Natural killer cell (primary cell): ENCODE results near the gene SPATA32. TPM values are rescaled to one million over a fixed set of nuclear protein-coding genes. Genes with fewer than 3 reads are reported as not detected.
"Not testable (repeated sequence)": the region's sequence is repeated elsewhere in the genome, so short reads cannot be mapped to it uniquely, and the experiment has no call there.

Source experiments
- ATAC-seq, 3 donors: fragments of 150-1000 bp in 2 of 3; fragments of 200-7000 bp in 1 of 3; cut with Tn5 transposase; 1 replicate in 1 of 3; 2 replicates in 2 of 3; pipeline ENCODE4 v1.10.0; 2021; ENCODE audit warnings: mild to moderate bottlenecking in 2 of 3, moderate library complexity in 2 of 3
- DNase-seq, 2 donors: peaks; one replicate each; pipeline versions ENCODE4 v3.0.0 to v3.0.0-alpha.2; 2013 to 2021; ENCODE audit warnings: mixed read lengths in 1 of 2
- H3K27ac ChIP-seq: one replicate; pipeline ENCODE4 v1.5.1; 2013; ENCODE audit warnings: mild to moderate bottlenecking, low read length
- H3K27me3 ChIP-seq: one replicate; pipeline ENCODE4 v1.6.1; 2013; ENCODE audit warnings: low read length; ENCODE audit not compliant: control insufficient read depth, insufficient read depth
- H3K36me3 ChIP-seq: one replicate; pipeline ENCODE4 v1.6.1; 2013; ENCODE audit warnings: low read length; ENCODE audit not compliant: control insufficient read depth, insufficient read depth
- H3K4me1 ChIP-seq: one replicate; pipeline ENCODE4 v1.6.1; 2013; ENCODE audit warnings: low read length; ENCODE audit not compliant: control insufficient read depth, insufficient read depth
- H3K4me3 ChIP-seq: one replicate; pipeline ENCODE4 v1.5.1; 2013; ENCODE audit warnings: low read length
- H3K9me3 ChIP-seq: one replicate; pipeline ENCODE4 v1.6.1; 2013; ENCODE audit warnings: low read length; ENCODE audit not compliant: control insufficient read depth, insufficient read depth
- H3K27ac Mint-ChIP-seq, 2 donors: one replicate each; pipeline ENCODE4 v1.8.0; 2022; ENCODE audit warnings: mild to moderate bottlenecking in 2 of 2, mixed read lengths in 2 of 2, moderate library complexity in 1 of 2
- H3K27me3 Mint-ChIP-seq, 2 donors: one replicate each; pipeline ENCODE4 v1.8.0; 2022; ENCODE audit warnings: low read depth in 2 of 2, mixed read lengths in 2 of 2
- H3K36me3 Mint-ChIP-seq: one replicate; pipeline ENCODE4 v1.8.0; 2022; ENCODE audit warnings: mixed read lengths
- H3K4me1 Mint-ChIP-seq, 2 donors: one replicate each; pipeline ENCODE4 v1.8.0; 2022; ENCODE audit warnings: mixed read lengths in 2 of 2
- H3K4me3 Mint-ChIP-seq: one replicate; pipeline ENCODE4 v1.8.0; 2022; ENCODE audit warnings: mild to moderate bottlenecking, moderate library complexity, mixed read lengths
- H3K9me3 Mint-ChIP-seq, 2 donors: one replicate each; pipeline ENCODE4 v1.8.0; 2022; ENCODE audit warnings: mixed read lengths in 2 of 2
- CTCF ChIP-seq: fragments of 200-600 bp; IDR thresholded peaks from one replicate; pipeline ENCODE4 v1.8.0; 2022; ENCODE audit warnings: antibody characterized with exemption
- WGBS: methylation state at CpG from one replicate; pipeline ENCODE4 v1.1.7; 2013; ENCODE audit warnings: missing lambda C conversion rate; ENCODE audit not compliant: insufficient coverage; 5-methylcytosine and 5-hydroxymethylcytosine counted together
- intact Hi-C: fragments of 100-400 bp; cut with micrococcal nuclease; formaldehyde crosslinking; loops from one replicate; pipeline ENCODE4 v1.14.2; 2022
- total RNA-seq, 4 donors: library from RNA; stranded (reverse); fragments of 120-200 nt in 1 of 4; gene quantifications; one replicate each; pipeline versions ENCODE4 v1.2.3 to v1.2.4, GENCODE V29; 2013 to 2022

SPATA32 gene
- total RNA-seq, 3 donors from 2014 or later (not counting 1 experiment from before 2014, with no cell fraction given): 0.43 TPM; not detected in 2

- no peak overlapping the region for H3K27ac ChIP-seq
- H3K36me3 ChIP-seq: peaks cover 4% of the 10 kb centered on the region
- no peaks in the 10 kb centered on the region for H3K27me3 Mint-ChIP-seq
- WGBS: 90% methylated on average over 4 of the region's 4 CpGs
- no peak overlapping the region for H3K4me3 ChIP-seq
- no peaks in the 10 kb centered on the region for H3K27me3 ChIP-seq
- TF ChIP-seq CTCF: no peak
- DNase-seq: no peak
- H3K4me1 Mint-ChIP-seq: peaks cover 23 to 41% of the 10 kb centered on the region in 2 donors
- peak overlapping the region in 1 of 2 donors; percentile 11 for H3K27ac Mint-ChIP-seq
- no peaks in the 10 kb centered on the region for H3K36me3 Mint-ChIP-seq
- H3K4me3 Mint-ChIP-seq: no peak overlapping the region
- no peaks in the 10 kb centered on the region for H3K9me3 ChIP-seq
- intact Hi-C loops: no loop called here
- no peak for ATAC-seq
- peaks cover 7% of the 10 kb centered on the region for H3K4me1 ChIP-seq
- H3K9me3 Mint-ChIP-seq: no peaks in the 10 kb centered on the region
These were observed 8.0 kb downstream of the SPATA32 start for GRCh38 chr17:45253879-45254278.

- H3K27me3 Mint-ChIP-seq, H3K4me3 Mint-ChIP-seq, ATAC-seq, H3K36me3 ChIP-seq, H3K27me3 ChIP-seq, H3K36me3 Mint-ChIP-seq, H3K4me3 ChIP-seq, H3K27ac ChIP-seq, intact Hi-C loops, H3K9me3 Mint-ChIP-seq, H3K9me3 ChIP-seq, DNase-seq: not testable (repeated sequence)
- Mint-ChIP-seq H3K27ac (peak overlapping the region in 1 of 2 donors; percentile 44), H3K4me1 (peaks cover 29 to 47% of the 10 kb centered on the region in 2 donors)
- peaks cover 14% of the 10 kb centered on the region for H3K4me1 ChIP-seq
- WGBS: 95% methylated on average over 7 of the region's 7 CpGs
These were observed 8.7 kb downstream of the SPATA32 start for GRCh38 chr17:45253237-45253636.

GRCh38 chr17:45251931-45252330, 10.0 kb downstream of the SPATA32 start:
- no peak overlapping the region for H3K27ac ChIP-seq
- H3K4me3 ChIP-seq: no peak overlapping the region
- H3K9me3 Mint-ChIP-seq: no peaks in the 10 kb centered on the region
- peaks cover 25% of the 10 kb centered on the region for H3K4me1 ChIP-seq
- H3K27me3 ChIP-seq: no peaks in the 10 kb centered on the region
- intact Hi-C loops: no loop called here
- WGBS: 97% methylated on average over 7 of the region's 7 CpGs
- H3K9me3 ChIP-seq: no peaks in the 10 kb centered on the region
- H3K4me3 Mint-ChIP-seq: no peak overlapping the region
- peaks cover 4% of the 10 kb centered on the region for H3K36me3 ChIP-seq
- H3K36me3 Mint-ChIP-seq: no peaks in the 10 kb centered on the region
- ATAC-seq (no peak), DNase-seq (no peak)
- peak overlapping the region; percentile 29 to 44 for H3K27ac Mint-ChIP-seq
- peaks cover 36 to 59% of the 10 kb centered on the region in 2 donors for H3K4me1 Mint-ChIP-seq
- no peaks in the 10 kb centered on the region for H3K27me3 Mint-ChIP-seq
- no peak for TF ChIP-seq CTCF

- no peaks in the 10 kb centered on the region for H3K27me3 Mint-ChIP-seq
- H3K36me3 Mint-ChIP-seq: no peaks in the 10 kb centered on the region
- no peak for TF ChIP-seq CTCF
- Histone ChIP-seq H3K36me3 (peaks cover 40% of the 10 kb centered on the region), H3K4me3 (peak overlapping the region; percentile 72), H3K4me1 (peaks cover 40% of the 10 kb centered on the region), H3K27me3 (no peaks in the 10 kb centered on the region), H3K27ac (peak overlapping the region; percentile 81), H3K9me3 (no peaks in the 10 kb centered on the region)
- peak overlapping the region; percentile 87 for H3K4me3 Mint-ChIP-seq
- intact Hi-C loops: loop anchor here (1.0 kb wide), 1 partner anchor 19 kb away; no protein-coding TSS in a partner anchor
- DNase-seq: peak; percentile 66 to 92
- WGBS: 2% methylated on average over 37 of the region's 39 CpGs
- H3K27ac Mint-ChIP-seq: peak overlapping the region; percentile 87 to 89
- peak; percentile 58 to 78 (median 60) for ATAC-seq
- H3K4me1 Mint-ChIP-seq: peaks cover 39 to 63% of the 10 kb centered on the region in 2 donors
- no peaks in the 10 kb centered on the region for H3K9me3 Mint-ChIP-seq
These were observed 13.5 kb downstream of the SPATA32 start for GRCh38 chr17:45248132-45248957.
